Measurements from ENCODE around the gene CLDN6.

GRCh38 chr16:2976201-2976600 lies 41.8 kb downstream of the CLDN6 start:
- TF ChIP-seq, protein P1, sequence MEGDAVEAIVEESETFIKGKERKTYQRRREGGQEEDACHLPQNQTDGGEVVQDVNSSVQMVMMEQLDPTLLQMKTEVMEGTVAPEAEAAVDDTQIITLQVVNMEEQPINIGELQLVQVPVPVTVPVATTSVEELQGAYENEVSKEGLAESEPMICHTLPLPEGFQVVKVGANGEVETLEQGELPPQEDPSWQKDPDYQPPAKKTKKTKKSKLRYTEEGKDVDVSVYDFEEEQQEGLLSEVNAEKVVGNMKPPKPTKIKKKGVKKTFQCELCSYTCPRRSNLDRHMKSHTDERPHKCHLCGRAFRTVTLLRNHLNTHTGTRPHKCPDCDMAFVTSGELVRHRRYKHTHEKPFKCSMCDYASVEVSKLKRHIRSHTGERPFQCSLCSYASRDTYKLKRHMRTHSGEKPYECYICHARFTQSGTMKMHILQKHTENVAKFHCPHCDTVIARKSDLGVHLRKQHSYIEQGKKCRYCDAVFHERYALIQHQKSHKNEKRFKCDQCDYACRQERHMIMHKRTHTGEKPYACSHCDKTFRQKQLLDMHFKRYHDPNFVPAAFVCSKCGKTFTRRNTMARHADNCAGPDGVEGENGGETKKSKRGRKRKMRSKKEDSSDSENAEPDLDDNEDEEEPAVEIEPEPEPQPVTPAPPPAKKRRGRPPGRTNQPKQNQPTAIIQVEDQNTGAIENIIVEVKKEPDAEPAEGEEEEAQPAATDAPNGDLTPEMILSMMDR (IDR thresholded peaks at IDR 0.05): no peak
- TF ChIP-seq POLR2A (IDR thresholded peaks at IDR 0.05): no peak

All from right lobe of liver (tissue), 4 donors.